ENCODE measurements around the gene CCDC171. TPM values are rescaled to one million over a fixed set of nuclear protein-coding genes. Genes with fewer than 3 reads are reported as not detected.

The CCDC171 gene
- total and polyA plus RNA-seq, 2 experiments from 2014 or later = 4.4 to 5.1 TPM

DNA sequence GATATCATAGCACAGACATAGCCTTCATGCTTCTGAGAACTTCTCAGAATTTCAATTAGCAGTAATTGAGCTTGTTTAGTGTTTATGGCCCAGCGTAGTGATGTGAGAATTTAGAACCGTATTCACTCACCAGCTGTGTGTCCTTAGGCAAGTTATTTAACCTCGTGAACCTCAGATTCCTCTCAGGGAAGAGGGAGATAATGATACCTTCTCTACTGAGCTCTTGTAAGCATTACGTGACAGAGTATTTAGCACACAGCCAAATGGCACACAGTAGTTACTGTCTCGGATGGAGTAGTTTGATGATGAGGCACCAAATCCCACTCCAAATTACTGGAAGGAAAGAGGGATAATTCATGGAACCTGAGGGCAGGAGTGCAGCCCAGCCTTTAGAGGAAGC lies 429.3 kb downstream of the CCDC171 start:
- ATAC-seq (no peak), DNase-seq (ENCODE audit: low spot score) (no peak)
- Histone ChIP-seq H3K36me3 (ENCODE audit: insufficient read depth) (no peaks in the 10 kb centered on the region), H3K4me2 (no peak overlapping the region), H3K4me1 (ENCODE audit: insufficient read depth) (no peaks in the 10 kb centered on the region), H3K4me3 (no peak overlapping the region), H3K27me3 (ENCODE audit: insufficient read depth) (no peaks in the 10 kb centered on the region), H3K79me2 (replicated peaks; ENCODE audit: insufficient read depth) (no peaks in the 10 kb centered on the region), H4K20me1 (replicated peaks; ENCODE audit: insufficient read depth) (no peaks in the 10 kb centered on the region), H3K9me2 (ENCODE audit: insufficient read depth) (no peaks in the 10 kb centered on the region), H3K27ac (ENCODE audit: low read depth) (no peak overlapping the region), H3F3A (replicated peaks; ENCODE audit: low read depth) (no peaks in the 10 kb centered on the region), H2AFZ (no peak overlapping the region)
- Mint-ChIP-seq H3K27ac (no peak overlapping the region), H3K36me3 (ENCODE audit: low read depth) (no peaks in the 10 kb centered on the region; the same call in 2 of the 3 replicates), H3K4me3 (no peak overlapping the region), H3K9me3 (peaks cover 1% of the 10 kb centered on the region; the same call in 2 of the 3 replicates), H3K27me3 (ENCODE audit: insufficient read depth, low read depth, poor library complexity) (peaks cover 2% of the 10 kb centered on the region), H3K4me1 (no peaks in the 10 kb centered on the region)
- no peak for TF ChIP-seq EZH2phosphoT487 (IDR thresholded peaks at IDR 0.05; ENCODE audit: unreplicated experiment)
- TF ChIP-seq, protein P1, sequence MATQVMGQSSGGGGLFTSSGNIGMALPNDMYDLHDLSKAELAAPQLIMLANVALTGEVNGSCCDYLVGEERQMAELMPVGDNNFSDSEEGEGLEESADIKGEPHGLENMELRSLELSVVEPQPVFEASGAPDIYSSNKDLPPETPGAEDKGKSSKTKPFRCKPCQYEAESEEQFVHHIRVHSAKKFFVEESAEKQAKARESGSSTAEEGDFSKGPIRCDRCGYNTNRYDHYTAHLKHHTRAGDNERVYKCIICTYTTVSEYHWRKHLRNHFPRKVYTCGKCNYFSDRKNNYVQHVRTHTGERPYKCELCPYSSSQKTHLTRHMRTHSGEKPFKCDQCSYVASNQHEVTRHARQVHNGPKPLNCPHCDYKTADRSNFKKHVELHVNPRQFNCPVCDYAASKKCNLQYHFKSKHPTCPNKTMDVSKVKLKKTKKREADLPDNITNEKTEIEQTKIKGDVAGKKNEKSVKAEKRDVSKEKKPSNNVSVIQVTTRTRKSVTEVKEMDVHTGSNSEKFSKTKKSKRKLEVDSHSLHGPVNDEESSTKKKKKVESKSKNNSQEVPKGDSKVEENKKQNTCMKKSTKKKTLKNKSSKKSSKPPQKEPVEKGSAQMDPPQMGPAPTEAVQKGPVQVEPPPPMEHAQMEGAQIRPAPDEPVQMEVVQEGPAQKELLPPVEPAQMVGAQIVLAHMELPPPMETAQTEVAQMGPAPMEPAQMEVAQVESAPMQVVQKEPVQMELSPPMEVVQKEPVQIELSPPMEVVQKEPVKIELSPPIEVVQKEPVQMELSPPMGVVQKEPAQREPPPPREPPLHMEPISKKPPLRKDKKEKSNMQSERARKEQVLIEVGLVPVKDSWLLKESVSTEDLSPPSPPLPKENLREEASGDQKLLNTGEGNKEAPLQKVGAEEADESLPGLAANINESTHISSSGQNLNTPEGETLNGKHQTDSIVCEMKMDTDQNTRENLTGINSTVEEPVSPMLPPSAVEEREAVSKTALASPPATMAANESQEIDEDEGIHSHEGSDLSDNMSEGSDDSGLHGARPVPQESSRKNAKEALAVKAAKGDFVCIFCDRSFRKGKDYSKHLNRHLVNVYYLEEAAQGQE (IDR thresholded peaks at IDR 0.05; ENCODE audit: unreplicated experiment) = no peak
- TF ChIP-seq POLR2AphosphoS5 (IDR thresholded peaks at IDR 0.05; ENCODE audit: low read depth) = no peak
- no peak for TF ChIP-seq EZH2 (IDR thresholded peaks at IDR 0.05; ENCODE audit: low read depth, unreplicated experiment)
- no peak for TF ChIP-seq ZNF114 (CRISPR knock-in tag; IDR thresholded peaks at IDR 0.05)
- TF ChIP-seq NANOG (IDR thresholded peaks at IDR 0.05; ENCODE audit: borderline replicate concordance) = no peak
- TF ChIP-seq ZNF331 (CRISPR knock-in tag; IDR thresholded peaks at IDR 0.05; ENCODE audit: low read depth) = no peak
- TF ChIP-seq, protein P2, sequence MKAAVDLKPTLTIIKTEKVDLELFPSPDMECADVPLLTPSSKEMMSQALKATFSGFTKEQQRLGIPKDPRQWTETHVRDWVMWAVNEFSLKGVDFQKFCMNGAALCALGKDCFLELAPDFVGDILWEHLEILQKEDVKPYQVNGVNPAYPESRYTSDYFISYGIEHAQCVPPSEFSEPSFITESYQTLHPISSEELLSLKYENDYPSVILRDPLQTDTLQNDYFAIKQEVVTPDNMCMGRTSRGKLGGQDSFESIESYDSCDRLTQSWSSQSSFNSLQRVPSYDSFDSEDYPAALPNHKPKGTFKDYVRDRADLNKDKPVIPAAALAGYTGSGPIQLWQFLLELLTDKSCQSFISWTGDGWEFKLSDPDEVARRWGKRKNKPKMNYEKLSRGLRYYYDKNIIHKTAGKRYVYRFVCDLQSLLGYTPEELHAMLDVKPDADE (IDR thresholded peaks at IDR 0.05) = no peak
- TF ChIP-seq, protein P3, sequence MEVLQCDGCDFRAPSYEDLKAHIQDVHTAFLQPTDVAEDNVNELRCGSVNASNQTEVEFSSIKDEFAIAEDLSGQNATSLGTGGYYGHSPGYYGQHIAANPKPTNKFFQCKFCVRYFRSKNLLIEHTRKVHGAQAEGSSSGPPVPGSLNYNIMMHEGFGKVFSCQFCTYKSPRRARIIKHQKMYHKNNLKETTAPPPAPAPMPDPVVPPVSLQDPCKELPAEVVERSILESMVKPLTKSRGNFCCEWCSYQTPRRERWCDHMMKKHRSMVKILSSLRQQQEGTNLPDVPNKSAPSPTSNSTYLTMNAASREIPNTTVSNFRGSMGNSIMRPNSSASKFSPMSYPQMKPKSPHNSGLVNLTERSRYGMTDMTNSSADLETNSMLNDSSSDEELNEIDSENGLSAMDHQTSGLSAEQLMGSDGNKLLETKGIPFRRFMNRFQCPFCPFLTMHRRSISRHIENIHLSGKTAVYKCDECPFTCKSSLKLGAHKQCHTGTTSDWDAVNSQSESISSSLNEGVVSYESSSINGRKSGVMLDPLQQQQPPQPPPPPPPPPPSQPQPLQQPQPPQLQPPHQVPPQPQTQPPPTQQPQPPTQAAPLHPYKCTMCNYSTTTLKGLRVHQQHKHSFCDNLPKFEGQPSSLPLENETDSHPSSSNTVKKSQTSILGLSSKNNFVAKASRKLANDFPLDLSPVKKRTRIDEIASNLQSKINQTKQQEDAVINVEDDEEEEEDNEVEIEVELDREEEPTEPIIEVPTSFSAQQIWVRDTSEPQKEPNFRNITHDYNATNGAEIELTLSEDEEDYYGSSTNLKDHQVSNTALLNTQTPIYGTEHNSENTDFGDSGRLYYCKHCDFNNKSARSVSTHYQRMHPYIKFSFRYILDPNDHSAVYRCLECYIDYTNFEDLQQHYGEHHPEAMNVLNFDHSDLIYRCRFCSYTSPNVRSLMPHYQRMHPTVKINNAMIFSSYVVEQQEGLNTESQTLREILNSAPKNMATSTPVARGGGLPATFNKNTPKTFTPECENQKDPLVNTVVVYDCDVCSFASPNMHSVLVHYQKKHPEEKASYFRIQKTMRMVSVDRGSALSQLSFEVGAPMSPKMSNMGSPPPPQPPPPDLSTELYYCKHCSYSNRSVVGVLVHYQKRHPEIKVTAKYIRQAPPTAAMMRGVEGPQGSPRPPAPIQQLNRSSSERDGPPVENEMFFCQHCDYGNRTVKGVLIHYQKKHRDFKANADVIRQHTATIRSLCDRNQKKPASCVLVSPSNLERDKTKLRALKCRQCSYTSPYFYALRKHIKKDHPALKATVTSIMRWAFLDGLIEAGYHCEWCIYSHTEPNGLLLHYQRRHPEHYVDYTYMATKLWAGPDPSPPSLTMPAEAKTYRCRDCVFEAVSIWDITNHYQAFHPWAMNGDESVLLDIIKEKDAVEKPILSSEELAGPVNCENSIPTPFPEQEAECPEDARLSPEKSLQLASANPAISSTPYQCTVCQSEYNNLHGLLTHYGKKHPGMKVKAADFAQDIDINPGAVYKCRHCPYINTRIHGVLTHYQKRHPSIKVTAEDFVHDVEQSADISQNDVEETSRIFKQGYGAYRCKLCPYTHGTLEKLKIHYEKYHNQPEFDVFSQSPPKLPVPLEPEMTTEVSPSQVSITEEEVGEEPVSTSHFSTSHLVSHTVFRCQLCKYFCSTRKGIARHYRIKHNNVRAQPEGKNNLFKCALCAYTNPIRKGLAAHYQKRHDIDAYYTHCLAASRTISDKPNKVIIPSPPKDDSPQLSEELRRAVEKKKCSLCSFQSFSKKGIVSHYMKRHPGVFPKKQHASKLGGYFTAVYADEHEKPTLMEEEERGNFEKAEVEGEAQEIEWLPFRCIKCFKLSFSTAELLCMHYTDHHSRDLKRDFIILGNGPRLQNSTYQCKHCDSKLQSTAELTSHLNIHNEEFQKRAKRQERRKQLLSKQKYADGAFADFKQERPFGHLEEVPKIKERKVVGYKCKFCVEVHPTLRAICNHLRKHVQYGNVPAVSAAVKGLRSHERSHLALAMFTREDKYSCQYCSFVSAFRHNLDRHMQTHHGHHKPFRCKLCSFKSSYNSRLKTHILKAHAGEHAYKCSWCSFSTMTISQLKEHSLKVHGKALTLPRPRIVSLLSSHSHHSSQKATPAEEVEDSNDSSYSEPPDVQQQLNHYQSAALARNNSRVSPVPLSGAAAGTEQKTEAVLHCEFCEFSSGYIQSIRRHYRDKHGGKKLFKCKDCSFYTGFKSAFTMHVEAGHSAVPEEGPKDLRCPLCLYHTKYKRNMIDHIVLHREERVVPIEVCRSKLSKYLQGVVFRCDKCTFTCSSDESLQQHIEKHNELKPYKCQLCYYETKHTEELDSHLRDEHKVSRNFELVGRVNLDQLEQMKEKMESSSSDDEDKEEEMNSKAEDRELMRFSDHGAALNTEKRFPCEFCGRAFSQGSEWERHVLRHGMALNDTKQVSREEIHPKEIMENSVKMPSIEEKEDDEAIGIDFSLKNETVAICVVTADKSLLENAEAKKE (CRISPR knock-in tag; IDR thresholded peaks at IDR 0.05) = no peak
- TF ChIP-seq STAT1 (IDR thresholded peaks at IDR 0.05; ENCODE audit: unreplicated experiment) = no peak
- TF ChIP-seq JUNB (IDR thresholded peaks at IDR 0.05; ENCODE audit: unreplicated experiment) = no peak
- TF ChIP-seq CREB1 (CRISPR knock-in tag; IDR thresholded peaks at IDR 0.05; ENCODE audit: low read depth) = no peak
- TF ChIP-seq, protein P4, sequence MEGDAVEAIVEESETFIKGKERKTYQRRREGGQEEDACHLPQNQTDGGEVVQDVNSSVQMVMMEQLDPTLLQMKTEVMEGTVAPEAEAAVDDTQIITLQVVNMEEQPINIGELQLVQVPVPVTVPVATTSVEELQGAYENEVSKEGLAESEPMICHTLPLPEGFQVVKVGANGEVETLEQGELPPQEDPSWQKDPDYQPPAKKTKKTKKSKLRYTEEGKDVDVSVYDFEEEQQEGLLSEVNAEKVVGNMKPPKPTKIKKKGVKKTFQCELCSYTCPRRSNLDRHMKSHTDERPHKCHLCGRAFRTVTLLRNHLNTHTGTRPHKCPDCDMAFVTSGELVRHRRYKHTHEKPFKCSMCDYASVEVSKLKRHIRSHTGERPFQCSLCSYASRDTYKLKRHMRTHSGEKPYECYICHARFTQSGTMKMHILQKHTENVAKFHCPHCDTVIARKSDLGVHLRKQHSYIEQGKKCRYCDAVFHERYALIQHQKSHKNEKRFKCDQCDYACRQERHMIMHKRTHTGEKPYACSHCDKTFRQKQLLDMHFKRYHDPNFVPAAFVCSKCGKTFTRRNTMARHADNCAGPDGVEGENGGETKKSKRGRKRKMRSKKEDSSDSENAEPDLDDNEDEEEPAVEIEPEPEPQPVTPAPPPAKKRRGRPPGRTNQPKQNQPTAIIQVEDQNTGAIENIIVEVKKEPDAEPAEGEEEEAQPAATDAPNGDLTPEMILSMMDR (conservative IDR thresholded peaks at IDR 0.05; ENCODE audit: low read depth in 2 of 2) = no peak

All from GM23338 (cell line).